ENCODE measurements around the gene POMGNT1.

- TF ChIP-seq CTCF (IDR thresholded peaks at IDR 0.05; ENCODE audit: low read depth, low read length) (no peak), POLR2A (IDR thresholded peaks at IDR 0.05; ENCODE audit: extremely low read depth, insufficient read length) (no peak), MAX (IDR thresholded peaks at IDR 0.05; ENCODE audit: low read depth, low read length) (no peak)
These were observed 22.6 kb upstream of the POMGNT1 start for GRCh38 chr1:46220808-46221207.
